Caco-2 (cell line): ENCODE results near the gene SIGLEC9. TPM values are rescaled to one million over a fixed set of nuclear protein-coding genes. Genes with fewer than 3 reads are reported as not detected.

ENCODE experiments used
- BruUV-seq: library from RNA; stranded (reverse); fragments of 400-500 nt; replicated peaks from 2 replicates; lab custom pipeline; 2021; lab: Mats Ljungman, UMichigan
- CTCF ChIA-PET: fragments of 300-600 bp; sonication (Branson Sonifier 250); formaldehyde crosslinking; loops from one replicate; lab custom pipeline; 2022; ENCODE audit warnings: antibody characterized with exemption; lab: Charles Lee
- POLR2A ChIA-PET: fragments of 300-600 bp; sonication (Branson Sonifier 250); formaldehyde crosslinking; loops from one replicate; lab custom pipeline; 2022; ENCODE audit warnings: antibody characterized with exemption; lab: Charles Lee
- DNase-seq, 2 experiments: peaks; one replicate each; pipeline versions ENCODE4 v3.0.0 to v3.0.0-alpha.2; 2020 to 2022
- H3K27me3 ChIP-seq: replicated peaks from 2 replicates; pipeline ENCODE4 v1.6.0; 2011; ENCODE audit warnings: low read length; ENCODE audit not compliant: control insufficient read depth, insufficient read depth
- H3K36me3 ChIP-seq: 2 replicates; pipeline ENCODE4 v1.5.1; 2011; ENCODE audit warnings: low read length; ENCODE audit not compliant: control insufficient read depth, insufficient read depth
- H3K4me1 ChIP-seq: fragments of 250-450 bp; sonication (Bioruptor Pico); 2 replicates; pipeline ENCODE4 v1.5.1; 2020; ENCODE audit warnings: mild to moderate bottlenecking
- H3K4me3 ChIP-seq: 2 replicates; pipeline ENCODE4 v1.5.1; 2011; ENCODE audit warnings: low read depth, mild to moderate bottlenecking, control low read depth, low read length
- H3K9me3 ChIP-seq: fragments of 250-450 bp; sonication (Bioruptor Pico); 2 replicates; pipeline ENCODE4 v1.5.1; 2020; ENCODE audit warnings: mild to moderate bottlenecking, moderate library complexity
- H3K27ac Mint-ChIP-seq: one replicate; pipeline ENCODE4 v1.8.0; 2022; ENCODE audit warnings: mixed read lengths; ENCODE audit not compliant: unreplicated experiment
- H3K27me3 Mint-ChIP-seq: one replicate; pipeline ENCODE4 v1.8.0; 2022; ENCODE audit warnings: mixed read lengths; ENCODE audit not compliant: insufficient read depth, unreplicated experiment
- H3K36me3 Mint-ChIP-seq: one replicate; pipeline ENCODE4 v1.8.0; 2022; ENCODE audit warnings: mild to moderate bottlenecking, mixed read lengths; ENCODE audit not compliant: insufficient read depth, unreplicated experiment
- H3K4me1 Mint-ChIP-seq: one replicate; pipeline ENCODE4 v1.8.0; 2022; ENCODE audit warnings: low read depth, mixed read lengths; ENCODE audit not compliant: unreplicated experiment
- H3K4me3 Mint-ChIP-seq: one replicate; pipeline ENCODE4 v1.8.0; 2022; ENCODE audit warnings: mild to moderate bottlenecking, moderate library complexity, mixed read lengths; ENCODE audit not compliant: unreplicated experiment
- H3K9me3 Mint-ChIP-seq: one replicate; pipeline ENCODE4 v1.8.0; 2022; ENCODE audit warnings: mixed read lengths; ENCODE audit not compliant: unreplicated experiment
- intact Hi-C: fragments of 100-400 bp; cut with micrococcal nuclease; formaldehyde crosslinking; loops from one replicate; pipeline ENCODE4 v1.10.0; 2022; ENCODE audit not compliant: unreplicated experiment
- total RNA-seq: library from RNA; stranded (reverse); gene quantifications from 2 replicates; pipeline ENCODE4 v1.2.3, GENCODE V29; 2022
- TF ChIP-seq, protein P1 (sequence below), 2 experiments: fragments of 200-600 bp in 1 of 2; IDR thresholded peaks; 1 replicate in 1 of 2; 2 replicates in 1 of 2; pipeline versions ENCODE4 v1.5.1 to v1.8.0; 2011 to 2022; ENCODE audit warnings: antibody characterized with exemption in 1 of 2, control low read depth in 1 of 2, inconsistent platforms in 1 of 2, low read depth in 1 of 2, low read length in 1 of 2, mild to moderate bottlenecking in 1 of 2, moderate library complexity in 1 of 2; ENCODE audit not compliant: insufficient read depth in 1 of 2, severe bottlenecking in 1 of 2, unreplicated experiment in 1 of 2

The SIGLEC9 gene
- total RNA-seq, 1 experiment from 2014 or later, result not detected

DNA sequence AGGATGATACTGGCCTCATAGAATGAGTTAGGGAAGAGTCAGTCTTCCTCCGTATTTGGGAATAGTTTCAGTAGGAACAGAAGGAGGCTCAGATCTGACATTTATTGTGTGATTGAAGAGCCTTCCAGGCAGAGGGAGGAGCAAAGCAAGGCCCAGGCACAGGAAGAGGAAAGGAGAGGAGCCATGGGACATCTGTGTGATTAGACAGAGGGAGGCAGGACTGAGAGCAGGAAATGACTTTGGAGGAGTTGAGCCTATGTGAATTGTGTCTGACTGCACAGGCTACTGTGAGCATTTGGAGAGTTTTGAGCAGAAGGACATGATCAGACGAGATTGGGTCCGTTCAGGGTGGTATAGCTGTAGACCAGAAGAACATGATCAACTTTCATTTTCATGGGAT lies 25.9 kb downstream of the SIGLEC9 start:
- ChIA-PET CTCF (no interaction called here), POLR2A (no interaction called here)
- BruUV-seq, result no TSS peak
- no peaks in the 10 kb centered on the region for H3K36me3 ChIP-seq
- Mint-ChIP-seq H3K27ac (no peak overlapping the region), H3K9me3 (peaks cover 10% of the 10 kb centered on the region), H3K4me3 (no peak overlapping the region), H3K36me3 (no peaks in the 10 kb centered on the region), H3K4me1 (no peaks in the 10 kb centered on the region), H3K27me3 (peaks cover 24% of the 10 kb centered on the region)
- no peaks in the 10 kb centered on the region for H3K27me3 ChIP-seq
- no peaks in the 10 kb centered on the region for H3K9me3 ChIP-seq
- H3K4me1 ChIP-seq, result no peaks in the 10 kb centered on the region
- H3K4me3 ChIP-seq, result no peak overlapping the region
- TF ChIP-seq, protein P1, sequence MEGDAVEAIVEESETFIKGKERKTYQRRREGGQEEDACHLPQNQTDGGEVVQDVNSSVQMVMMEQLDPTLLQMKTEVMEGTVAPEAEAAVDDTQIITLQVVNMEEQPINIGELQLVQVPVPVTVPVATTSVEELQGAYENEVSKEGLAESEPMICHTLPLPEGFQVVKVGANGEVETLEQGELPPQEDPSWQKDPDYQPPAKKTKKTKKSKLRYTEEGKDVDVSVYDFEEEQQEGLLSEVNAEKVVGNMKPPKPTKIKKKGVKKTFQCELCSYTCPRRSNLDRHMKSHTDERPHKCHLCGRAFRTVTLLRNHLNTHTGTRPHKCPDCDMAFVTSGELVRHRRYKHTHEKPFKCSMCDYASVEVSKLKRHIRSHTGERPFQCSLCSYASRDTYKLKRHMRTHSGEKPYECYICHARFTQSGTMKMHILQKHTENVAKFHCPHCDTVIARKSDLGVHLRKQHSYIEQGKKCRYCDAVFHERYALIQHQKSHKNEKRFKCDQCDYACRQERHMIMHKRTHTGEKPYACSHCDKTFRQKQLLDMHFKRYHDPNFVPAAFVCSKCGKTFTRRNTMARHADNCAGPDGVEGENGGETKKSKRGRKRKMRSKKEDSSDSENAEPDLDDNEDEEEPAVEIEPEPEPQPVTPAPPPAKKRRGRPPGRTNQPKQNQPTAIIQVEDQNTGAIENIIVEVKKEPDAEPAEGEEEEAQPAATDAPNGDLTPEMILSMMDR (IDR thresholded peaks at IDR 0.05; ENCODE audit: insufficient read depth in 1 of 2, low read depth in 1 of 2, low read length in 1 of 2, severe bottlenecking in 1 of 2, unreplicated experiment in 1 of 2), result no peak
- intact Hi-C loops, result no loop called here
- DNase-seq, result no peak

- CTCF ChIA-PET, result interaction anchor here (1.0 to 1.4 kb wide), 4 partner anchors 13 to 136 kb away, joined by 3 to 6 read pairs (median 4); no protein-coding TSS in a partner anchor
- TF ChIP-seq, protein P1 (IDR thresholded peaks at IDR 0.05; ENCODE audit: insufficient read depth in 1 of 2, low read depth in 1 of 2, low read length in 1 of 2, severe bottlenecking in 1 of 2, unreplicated experiment in 1 of 2), result no peak
- H3K27me3 ChIP-seq, result no peaks in the 10 kb centered on the region
- H3K4me3 ChIP-seq, result no peak overlapping the region
- DNase-seq, result no peak
- BruUV-seq, result no TSS peak
- peaks cover 5% of the 10 kb centered on the region for H3K36me3 Mint-ChIP-seq
- no peak overlapping the region for H3K4me3 Mint-ChIP-seq
- no peak overlapping the region for H3K27ac Mint-ChIP-seq
- H3K36me3 ChIP-seq, result no peaks in the 10 kb centered on the region
- H3K27me3 Mint-ChIP-seq, result peaks cover 23% of the 10 kb centered on the region
- H3K9me3 ChIP-seq, result no peaks in the 10 kb centered on the region
- peaks cover 20% of the 10 kb centered on the region for H3K4me1 ChIP-seq
- peaks cover 14% of the 10 kb centered on the region for H3K4me1 Mint-ChIP-seq
- POLR2A ChIA-PET, result no interaction called here
- intact Hi-C loops, result no loop called here
- H3K9me3 Mint-ChIP-seq, result no peaks in the 10 kb centered on the region
Measured at GRCh38 chr19:51156710-51157109, 32.0 kb downstream of the SIGLEC9 start.

DNA sequence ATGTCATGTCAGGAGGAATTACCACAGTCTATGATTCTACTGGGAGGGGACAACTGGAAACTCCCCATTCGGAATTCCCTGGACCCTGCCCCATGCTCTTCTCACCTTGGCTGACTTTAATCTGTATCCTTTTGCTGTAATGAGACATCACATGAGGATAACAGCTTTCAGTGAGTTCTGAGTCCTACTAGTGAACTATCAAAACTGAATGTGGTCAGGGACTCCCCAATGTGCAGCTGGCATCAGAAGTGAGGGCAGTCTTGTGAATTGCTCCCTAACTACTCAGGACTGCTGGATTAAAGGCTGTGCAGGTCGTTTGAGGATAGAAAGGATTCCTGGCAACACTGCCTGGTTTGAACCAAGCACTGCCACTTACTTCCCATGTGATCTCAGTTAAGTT lies 32.6 kb downstream of the SIGLEC9 start:
- intact Hi-C loops, result no loop called here
- no peak overlapping the region for H3K4me3 ChIP-seq
- BruUV-seq, result no TSS peak
- H3K4me1 ChIP-seq, result peaks cover 20% of the 10 kb centered on the region
- Mint-ChIP-seq H3K4me3 (no peak overlapping the region), H3K9me3 (no peaks in the 10 kb centered on the region), H3K4me1 (peaks cover 14% of the 10 kb centered on the region), H3K27ac (no peak overlapping the region), H3K36me3 (peaks cover 5% of the 10 kb centered on the region), H3K27me3 (peaks cover 21% of the 10 kb centered on the region)
- no peak for DNase-seq
- CTCF ChIA-PET, result interaction anchor here (0.6 to 1.4 kb wide), 3 partner anchors 13 to 1439 kb away, joined by 3 to 5 read pairs (median 4); no protein-coding TSS in a partner anchor
- H3K9me3 ChIP-seq, result no peaks in the 10 kb centered on the region
- TF ChIP-seq, protein P1 (IDR thresholded peaks at IDR 0.05; ENCODE audit: insufficient read depth in 1 of 2, low read depth in 1 of 2, low read length in 1 of 2, severe bottlenecking in 1 of 2, unreplicated experiment in 1 of 2), result no peak
- POLR2A ChIA-PET, result no interaction called here
- no peaks in the 10 kb centered on the region for H3K27me3 ChIP-seq
- no peaks in the 10 kb centered on the region for H3K36me3 ChIP-seq
